A673 (cell line): ENCODE data around the gene EPHB3. TPM values are rescaled to one million over a fixed set of nuclear protein-coding genes. Genes with fewer than 3 reads are reported as not detected.

ENCODE experiments used
- Bru-seq: library from RNA; stranded (reverse); fragments of 400-500 nt; gene quantifications from one replicate; lab custom pipeline; 2021; lab: Mats Ljungman, UMichigan
- BruChase-seq, 2 experiments: library from RNA; stranded (reverse); fragments of 400-500 nt; gene quantifications; one replicate each; lab custom pipeline; 2021; lab: Mats Ljungman, UMichigan
- BruUV-seq: library from RNA; stranded (reverse); fragments of 400-500 nt; replicated peaks from 2 replicates; lab custom pipeline; 2021; lab: Mats Ljungman, UMichigan
- CTCF ChIA-PET: fragments of 300-600 bp; sonication (Branson Sonifier 250); formaldehyde crosslinking; loops from one replicate; lab custom pipeline; 2022; ENCODE audit warnings: antibody characterized with exemption; lab: Charles Lee
- POLR2A ChIA-PET: fragments of 300-600 bp; sonication (Branson Sonifier 250); formaldehyde crosslinking; loops from one replicate; lab custom pipeline; 2022; ENCODE audit warnings: antibody characterized with exemption; ENCODE audit not compliant: low non-redundant PET; lab: Charles Lee
- DNase-seq: peaks from one replicate; pipeline ENCODE4 v3.0.0-alpha.2; 2015; ENCODE audit warnings: low spot score
- H3K27ac ChIP-seq: fragments of 200-600 bp; sonication (generic); 2 replicates; pipeline ENCODE4 v1.5.1; 2016; ENCODE audit warnings: mixed run types, low read depth, mild to moderate bottlenecking, mixed read lengths, antibody characterized with exemption, low read length; ENCODE audit not compliant: poor library complexity, severe bottlenecking
- H3K27me3 ChIP-seq: fragments of 200-600 bp; sonication (generic); replicated peaks from 2 replicates; pipeline ENCODE4 v1.6.1; 2017; ENCODE audit warnings: mixed run types, low read depth, mild to moderate bottlenecking, mixed read lengths, antibody characterized with exemption, low read length; ENCODE audit not compliant: insufficient read depth, poor library complexity
- H3K36me3 ChIP-seq: fragments of 200-600 bp; sonication (generic); 2 replicates; pipeline ENCODE4 v1.6.1; 2016; ENCODE audit warnings: mixed run types, mild to moderate bottlenecking, mixed read lengths, antibody characterized with exemption, low read length; ENCODE audit not compliant: insufficient read depth, poor library complexity, severe bottlenecking
- H3K4me1 ChIP-seq: fragments of 200-600 bp; sonication (generic); 2 replicates; pipeline ENCODE4 v1.6.1; 2017; ENCODE audit warnings: mixed run types, mild to moderate bottlenecking, mixed read lengths, antibody characterized with exemption, low read length; ENCODE audit not compliant: insufficient read depth, poor library complexity, severe bottlenecking
- H3K4me3 ChIP-seq: fragments of 200-600 bp; sonication (generic); 2 replicates; pipeline ENCODE4 v1.5.1; 2016; ENCODE audit warnings: low read depth, mixed run types, mild to moderate bottlenecking, mixed read lengths, low read length; ENCODE audit not compliant: poor library complexity, severe bottlenecking
- H3K9me3 ChIP-seq: fragments of 200-600 bp; sonication (generic); 2 replicates; pipeline ENCODE4 v1.6.1; 2016; ENCODE audit warnings: mixed run types, low read depth, mild to moderate bottlenecking, mixed read lengths, antibody characterized with exemption, low read length; ENCODE audit not compliant: poor library complexity, severe bottlenecking
- CTCF ChIP-seq: fragments of 300-800, 200-600 bp; sonication (generic); conservative IDR thresholded peaks from 2 replicates; pipeline ENCODE4 v1.5.1; 2017; ENCODE audit warnings: low read depth, mild to moderate bottlenecking, antibody characterized with exemption, low read length, moderate library complexity, mixed read lengths
- EZH2 ChIP-seq: fragments of 200-600 bp; sonication (generic); IDR thresholded peaks from 2 replicates; pipeline ENCODE4 v1.6.1; 2017; ENCODE audit warnings: borderline replicate concordance, low read depth, mild to moderate bottlenecking, mixed read lengths, antibody characterized with exemption, low read length; ENCODE audit not compliant: poor library complexity, severe bottlenecking
- intact Hi-C: fragments of 100-400 bp; cut with micrococcal nuclease; formaldehyde crosslinking; loops from one replicate; pipeline ENCODE4 v1.10.0; 2022; ENCODE audit not compliant: unreplicated experiment
- long read RNA-seq: library from polyadenylated mRNA; stranded (forward); transcript quantifications from one replicate; pipeline ENCODE4 v2.0.0, GENCODE V29; 2022
- total RNA-seq: library from RNA; stranded (reverse); gene quantifications from 2 replicates; pipeline ENCODE4 v1.2.3, GENCODE V29; 2021

Gene EPHB3
- total RNA-seq (15.6 and 19.4 TPM in 2 replicates), Bru-seq, nascent RNA (percentile 52 among the genes with signal in this experiment), BruChase-seq, experiment 1, labeled RNA remaining after a 2-hour chase (percentile 57 among the genes with signal in this experiment), BruChase-seq, experiment 2, labeled RNA remaining after a 6-hour chase (percentile 60 among the genes with signal in this experiment)
- long read RNA-seq, full-length matches to known transcripts = 24 of 43 reads
- long read RNA-seq, partial matches to known transcripts = 9 of 43 reads
- long read RNA-seq, other reads (novel, unspliced or antisense) = 10 of 43 reads

- POLR2A ChIA-PET = interaction anchor here (0.6 to 1.0 kb wide), 2 partner anchors 216 to 224 kb away, joined by 3 to 5 read pairs; no protein-coding TSS in a partner anchor
- no peak for TF ChIP-seq EZH2
- TF ChIP-seq CTCF = peak; percentile 100
- intact Hi-C loops = loop anchor here (1.0 kb wide), 3 partner anchors 166 to 242 kb away; no protein-coding TSS in a partner anchor
- peak; percentile 99 for DNase-seq
- H3K4me3 ChIP-seq = peak within 1 kb of the TSS; percentile 77
- no peaks in the 10 kb centered on the region for H3K27me3 ChIP-seq
- H3K36me3 ChIP-seq = no peaks in the 10 kb centered on the region
- BruUV-seq = no TSS peak
- H3K4me1 ChIP-seq = peaks cover 16% of the 10 kb centered on the region
- CTCF ChIA-PET = interaction anchor here (0.6 to 1.8 kb wide), 24 partner anchors 9 to 792 kb away, joined by 3 to 20 read pairs (median 4); no protein-coding TSS in a partner anchor
- no peaks in the 10 kb centered on the region for H3K9me3 ChIP-seq
- H3K27ac ChIP-seq = peak within 1 kb of the TSS; percentile 8
Measured at GRCh38 chr3:184561061-184561912, at the start of gene EPHB3. Gene EPHB3, plus strand, starts transcription at chr3:184561785. Its CDS starts 451 bp downstream, at chr3:184562236.

GRCh38 chr3:184512621-184513020 is 49.0 kb upstream of the EPHB3 start:
- H3K4me3 ChIP-seq = no peak overlapping the region
- H3K4me1 ChIP-seq = no peaks in the 10 kb centered on the region
- peaks cover 85% of the 10 kb centered on the region for H3K27me3 ChIP-seq
- H3K36me3 ChIP-seq = no peaks in the 10 kb centered on the region
- DNase-seq = no peak
- intact Hi-C loops = loop anchor here (1.0 to 5.0 kb wide), 3 partner anchors 44 to 141 kb away; no protein-coding TSS in a partner anchor
- CTCF ChIA-PET = interaction anchor here (0.9 to 1.4 kb wide), 2 partner anchors 12 to 141 kb away, joined by 3 to 5 read pairs; no protein-coding TSS in a partner anchor
- H3K9me3 ChIP-seq = no peaks in the 10 kb centered on the region
- TF ChIP-seq EZH2 (peak; percentile 6), CTCF (no peak)
- no TSS peak for BruUV-seq
- POLR2A ChIA-PET = no interaction called here
- no peak overlapping the region for H3K27ac ChIP-seq
